Hematopoietic multipotent progenitor cell (in vitro differentiated cells): Measurements from ENCODE around the gene CTSH. TPM values are rescaled to one million over a fixed set of nuclear protein-coding genes. Genes with fewer than 3 reads are reported as not detected.
"Not testable (repeated sequence)": the region's sequence is repeated elsewhere in the genome, so short reads cannot be mapped to it uniquely, and the experiment has no call there.

Experiments
- DNase-seq, 3 donors: peaks; one replicate each; pipeline ENCODE4 v3.0.0-alpha.2; 2011 to 2015; ENCODE audit warnings: low read depth in 2 of 3, low spot score in 2 of 3
- total RNA-seq: library from RNA; depleted of rRNA; stranded (reverse); fragments of >200 nt; gene quantifications from one replicate; pipeline ENCODE4 v1.2.3, GENCODE V29; 2012

The CTSH gene
- total RNA-seq, 1 donor, result 2.4 TPM

GRCh38 chr15:78925076-78925624 is 19.7 kb downstream of the CTSH start:
- no peak for DNase-seq

GRCh38 chr15:78923480-78924360 is 21.1 kb downstream of the CTSH start:
- no peak for DNase-seq

DNA sequence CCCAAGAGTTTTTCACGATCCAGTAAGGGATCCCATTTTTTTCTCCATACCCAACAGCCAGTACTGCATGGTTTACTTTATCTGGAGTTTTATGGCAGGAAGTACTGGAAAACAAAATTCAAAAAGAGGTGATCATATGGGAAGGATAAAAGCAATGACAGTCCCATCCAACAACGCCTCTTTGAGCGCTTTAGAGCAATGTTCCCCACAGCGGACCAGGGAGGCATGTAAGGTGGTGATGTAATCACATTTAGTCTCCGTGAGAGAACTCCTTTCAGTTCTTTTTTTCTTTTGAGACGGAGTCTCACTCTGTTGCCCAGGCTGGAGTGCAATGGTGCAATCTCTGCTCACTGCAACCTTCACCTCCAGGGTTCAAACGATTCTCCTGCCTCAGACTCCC is 21.8 kb downstream of the CTSH start:
- no peak for DNase-seq

DNA sequence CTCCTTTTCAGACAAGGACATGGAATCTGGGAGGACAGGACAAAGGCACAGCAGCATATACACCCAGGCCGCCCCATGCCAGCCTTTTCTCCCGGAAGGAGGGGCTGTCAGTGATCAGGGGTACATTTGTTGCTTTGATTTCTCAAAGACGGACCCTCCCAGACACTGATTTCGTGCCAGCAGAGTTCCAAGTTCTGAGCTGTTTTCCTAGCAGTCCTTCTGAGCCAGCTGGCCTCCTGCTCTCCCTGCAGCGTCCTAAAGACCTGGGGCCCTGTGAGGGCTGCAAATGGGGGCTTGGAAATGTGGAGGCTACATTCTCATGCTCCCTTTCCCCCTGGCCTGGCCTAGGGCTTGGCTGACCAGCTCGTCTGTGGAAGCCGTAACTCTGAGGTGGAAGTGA is 22.3 kb downstream of the CTSH start:
- DNase-seq, result no peak

DNA sequence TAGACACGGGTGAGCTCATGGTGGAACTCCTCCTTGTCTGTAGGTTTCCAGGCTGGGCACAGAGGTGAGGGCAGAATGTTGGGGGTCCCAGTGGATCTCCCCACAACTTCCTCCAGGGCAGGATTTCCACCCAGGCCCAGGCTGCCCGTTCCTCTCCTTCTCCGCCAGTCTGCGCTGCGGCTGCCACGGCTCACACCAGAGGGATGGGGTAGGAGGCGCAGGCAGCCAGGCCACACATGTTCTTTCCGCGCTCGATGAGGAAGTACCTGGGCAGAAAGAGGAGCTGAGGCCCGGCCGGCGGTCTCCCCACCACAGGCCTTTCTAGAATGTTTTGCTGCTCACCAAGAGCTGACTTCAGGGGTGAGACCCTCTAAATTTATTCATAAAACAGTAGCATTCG is 22.9 kb downstream of the CTSH start:
- no peak for DNase-seq

- no peak for DNase-seq
Observed at GRCh38 chr15:78921517-78921916, 23.3 kb downstream of the CTSH start.

DNA sequence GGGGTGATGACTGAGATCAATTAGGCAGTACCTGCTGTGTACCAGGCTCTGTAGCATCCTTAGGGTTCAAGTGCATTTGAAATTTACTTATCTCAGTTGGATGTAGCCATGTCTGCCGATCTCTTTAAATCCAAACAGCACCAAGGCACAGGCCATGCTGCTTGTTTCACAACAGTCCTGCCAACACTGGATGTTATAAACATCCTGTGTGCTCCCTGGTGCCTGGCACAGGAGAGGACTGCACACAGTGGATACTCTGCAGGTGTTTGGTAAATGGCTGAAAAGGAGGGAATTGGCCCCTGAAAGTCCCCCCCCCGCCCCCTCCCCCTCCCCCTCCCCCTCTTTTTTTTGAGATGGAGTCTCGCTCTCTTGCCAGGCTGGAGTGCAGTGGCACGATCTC is 27.0 kb downstream of the CTSH start:
- DNase-seq, result no peak

GRCh38 chr15:78916088-78916487 is 28.8 kb downstream of the CTSH start:
- DNase-seq, result no peak

DNA sequence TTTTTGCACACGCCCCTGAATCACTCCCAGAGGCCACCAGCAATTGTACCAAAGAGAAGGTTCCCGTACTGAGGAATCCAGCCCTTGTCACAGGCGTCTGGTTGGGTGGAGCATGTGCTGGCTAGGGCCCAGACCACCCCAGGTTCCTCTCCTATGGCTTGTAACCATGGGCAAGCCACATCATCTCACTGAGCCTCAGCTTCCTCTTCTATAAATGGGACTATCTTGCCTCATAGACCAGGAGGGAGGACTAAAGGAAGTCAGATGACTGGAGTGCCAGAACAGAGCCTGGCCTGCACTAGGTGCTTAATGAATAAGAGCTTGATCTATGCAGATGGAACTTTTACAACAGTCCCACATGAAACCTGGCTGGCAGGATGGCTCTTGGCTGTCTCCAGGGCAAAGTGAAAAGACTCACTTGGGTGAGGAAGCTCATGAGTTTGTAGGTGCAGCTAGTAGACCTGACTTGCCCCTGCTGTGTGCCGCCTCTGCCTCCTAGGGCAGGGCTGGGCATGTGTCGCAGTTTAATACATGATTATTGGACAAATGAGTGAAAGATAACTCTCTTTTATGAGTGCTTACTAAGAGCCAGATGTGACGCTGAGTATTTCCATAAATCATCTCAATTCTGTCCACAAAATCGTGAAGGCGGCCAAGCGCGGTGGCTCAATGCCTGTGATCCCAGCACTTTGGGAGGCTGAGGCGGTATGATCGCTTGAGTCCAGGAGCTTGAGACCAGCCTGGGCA is 29.3 kb downstream of the CTSH start:
- peak in 1 of 3 donors; percentile 38 for DNase-seq

DNA sequence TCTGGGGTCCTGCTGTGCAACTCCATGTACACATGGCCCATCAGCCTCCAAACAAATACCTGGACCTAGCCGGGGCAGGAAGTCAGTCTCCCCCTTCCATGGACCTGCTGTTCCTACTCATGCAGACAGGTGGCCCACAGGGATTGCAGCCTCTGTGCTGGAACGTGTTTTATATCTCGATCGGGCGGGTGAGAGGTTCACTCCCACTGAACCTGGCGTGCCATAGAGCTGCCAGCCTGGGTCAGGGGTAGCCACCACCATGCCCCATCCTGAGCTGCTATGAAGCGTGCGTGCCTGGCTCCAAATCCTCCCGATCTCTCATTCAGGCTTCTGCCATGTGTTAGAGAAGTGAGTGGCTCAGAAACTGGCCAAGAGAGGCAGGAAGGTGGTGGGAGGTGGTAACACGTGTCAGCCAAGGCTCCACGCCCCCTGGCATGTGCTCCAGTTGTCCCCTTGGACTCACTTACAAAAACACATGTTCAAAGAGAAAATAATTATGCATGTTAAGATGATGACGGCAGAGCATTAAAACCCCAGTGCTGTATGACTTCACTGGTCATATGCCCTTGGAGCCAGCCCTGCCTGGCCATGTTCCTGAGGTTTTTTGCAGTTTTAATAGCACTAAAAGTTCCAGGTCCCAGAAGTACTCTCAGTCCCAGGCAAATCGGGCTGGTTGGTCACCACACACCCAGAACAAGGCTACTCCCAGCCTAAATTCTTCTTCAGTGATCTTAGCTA is 30.6 kb downstream of the CTSH start:
- no peak for DNase-seq

- no peak for DNase-seq
Observed at GRCh38 chr15:78913012-78913411, 31.8 kb downstream of the CTSH start.

GRCh38 chr15:78912316-78912715 is 32.5 kb downstream of the CTSH start:
- DNase-seq, result no peak

GRCh38 chr15:78910271-78910670 is 34.6 kb downstream of the CTSH start:
- DNase-seq, result no peak

- peak in 2 of 3 donors; percentile 36 to 53 for DNase-seq
Observed at GRCh38 chr15:78909791-78910228, 35.0 kb downstream of the CTSH start.

DNA sequence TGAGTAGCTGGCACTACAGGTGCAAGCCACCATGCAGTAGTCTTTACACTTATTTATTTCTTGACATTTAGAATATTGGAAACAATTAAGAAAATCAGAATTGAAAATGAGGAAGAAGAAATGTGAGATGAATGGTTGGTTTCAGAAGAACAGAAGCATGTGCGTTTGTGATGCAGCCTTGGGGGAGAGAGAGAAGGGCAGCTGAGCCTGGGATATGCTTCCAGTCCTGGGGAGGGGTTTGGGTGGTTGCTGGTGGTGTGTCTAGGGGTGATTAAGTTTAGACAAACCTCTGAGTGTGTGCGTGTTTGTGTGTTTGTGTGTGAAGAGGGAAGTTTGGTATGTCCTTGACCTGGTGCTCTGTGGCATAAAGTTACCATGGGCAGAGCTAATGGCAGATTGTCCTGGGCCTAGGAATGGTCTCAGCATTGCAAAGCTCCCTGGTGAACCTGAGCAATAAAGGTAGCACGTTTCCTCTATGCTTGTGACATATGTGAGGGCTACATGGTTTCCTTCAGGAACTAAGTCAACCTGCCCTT is 35.6 kb downstream of the CTSH start:
- no peak for DNase-seq

- DNase-seq, result peak in 1 of 3 donors; percentile 46
Observed at GRCh38 chr15:78907577-78907976, 37.3 kb downstream of the CTSH start.

DNA sequence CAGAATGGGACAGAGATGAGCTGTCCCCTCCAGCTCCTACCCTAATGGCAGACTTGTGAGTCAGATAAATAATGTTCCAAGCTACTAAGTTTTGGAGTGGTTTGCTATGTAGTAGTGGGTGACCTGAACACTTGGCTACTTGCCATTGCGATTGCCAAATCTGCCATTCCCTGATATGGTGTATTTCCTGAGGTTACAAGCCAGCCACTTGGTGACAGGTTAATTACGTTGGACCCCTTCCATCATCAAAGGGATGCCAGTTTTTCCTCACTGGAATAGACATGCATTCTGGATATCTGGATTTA is 38.6 kb downstream of the CTSH start:
- DNase-seq, result no peak

- DNase-seq, result no peak
Observed at GRCh38 chr15:78904599-78905358, 40.1 kb downstream of the CTSH start.

- DNase-seq, result not testable (repeated sequence)
Observed at GRCh38 chr15:78902281-78903032, 42.4 kb downstream of the CTSH start.
